ENCODE results near the gene OR8D4.

GRCh38 chr11:123901867-123902266 is at the start of gene OR8D4:
- TF ChIP-seq GATA3 (IDR thresholded peaks at IDR 0.05; ENCODE audit: low read depth, low read length) (no peak), GATA2 (IDR thresholded peaks at IDR 0.05; ENCODE audit: low read depth, low read length) (no peak)

Data from SH-SY5Y (cell line).